Activated CD4-positive, alpha-beta T cell treated with anti-CD3 and anti-CD28 coated beads for 4 hours (primary cell): Measurements from ENCODE around the gene PTPRG.
"Not testable (repeated sequence)": the region's sequence is repeated elsewhere in the genome, so short reads cannot be mapped to it uniquely, and the experiment has no call there.

ENCODE experiments used
- DNase-seq, 2 donors: peaks; one replicate each; pipeline ENCODE4 v3.0.0-alpha.2; 2020

The PTPRG gene

GRCh38 chr3:61809879-61810278 is 248.5 kb downstream of the PTPRG start:
- DNase-seq = no peak

- no peak for DNase-seq
These were observed 249.7 kb downstream of the PTPRG start for GRCh38 chr3:61810953-61811497.

DNA sequence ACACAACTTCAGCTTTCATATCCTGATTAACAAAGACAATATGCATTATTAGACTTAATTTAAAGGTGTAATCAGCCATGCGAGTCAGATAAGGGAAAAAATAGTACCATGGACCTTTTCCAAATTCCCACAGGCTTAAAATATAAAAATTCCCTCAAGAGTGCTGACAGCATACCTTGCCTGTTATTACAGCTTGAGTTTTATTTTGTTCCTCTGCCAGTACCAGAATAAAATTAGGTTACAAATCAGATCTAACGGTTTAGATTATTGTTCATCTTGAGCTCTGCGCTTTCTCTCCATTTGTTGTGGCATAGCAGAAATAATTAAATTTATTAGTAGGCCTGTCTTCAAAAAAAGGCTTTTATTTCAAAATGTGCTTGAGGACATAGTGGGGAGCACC is 250.3 kb downstream of the PTPRG start:
- DNase-seq = no peak

DNA sequence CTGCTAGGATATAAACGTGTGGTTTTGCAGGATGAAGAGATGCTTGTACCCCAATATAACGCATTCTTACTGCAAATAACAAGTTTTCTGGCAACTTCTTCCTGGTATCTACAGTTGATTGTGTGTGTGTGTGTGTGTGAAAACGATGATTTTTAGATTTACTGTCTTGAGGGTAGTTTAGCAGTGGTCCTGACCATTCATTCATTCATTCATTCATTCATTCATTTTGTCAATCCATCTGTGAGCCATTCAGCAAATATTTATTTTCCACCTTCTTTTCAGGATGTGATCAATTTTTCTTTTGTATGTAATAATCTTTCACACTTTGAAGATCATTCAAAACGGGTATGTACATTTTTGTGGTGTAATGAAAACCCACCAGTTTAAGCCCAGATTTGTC is 250.7 kb downstream of the PTPRG start:
- no peak for DNase-seq

DNA sequence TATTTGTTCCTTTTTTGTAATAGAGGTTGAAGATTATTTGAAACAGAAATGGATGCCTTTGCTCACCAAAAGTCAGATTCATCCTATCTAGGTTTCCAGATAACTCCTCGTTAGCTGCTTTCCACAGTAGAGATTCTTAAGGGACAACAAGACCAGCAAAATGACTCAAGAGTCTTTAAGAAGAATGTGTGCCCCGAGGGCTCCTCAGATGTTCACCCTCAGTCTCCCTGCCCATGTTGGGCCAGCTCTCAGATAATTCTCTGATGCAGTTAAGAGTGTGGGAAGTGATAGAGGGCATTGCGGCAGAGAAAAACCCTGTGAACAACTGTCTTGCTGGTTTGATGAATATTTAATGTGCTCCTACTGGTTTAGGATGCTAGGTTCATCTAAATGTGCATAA is 251.1 kb downstream of the PTPRG start:
- DNase-seq = no peak

DNA sequence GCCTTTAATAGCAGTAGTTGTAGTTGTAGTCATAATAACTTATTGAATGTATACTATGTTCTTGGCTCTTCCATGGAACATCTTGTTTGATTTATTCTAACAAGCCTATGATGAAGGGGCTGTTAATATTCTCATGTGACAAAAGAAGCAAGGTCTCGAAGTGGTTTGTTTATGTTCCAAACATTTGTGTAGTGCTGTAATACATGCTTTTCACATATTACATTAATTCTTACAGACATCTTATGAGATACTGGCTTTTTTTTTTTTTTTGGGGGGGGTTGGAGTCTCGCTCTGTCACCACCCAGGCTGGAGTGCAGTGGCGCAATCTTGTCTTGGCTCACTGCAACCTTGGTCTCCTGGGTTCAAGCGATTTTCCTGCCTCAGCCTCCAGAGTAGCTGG is 252.3 kb downstream of the PTPRG start:
- DNase-seq = no peak

DNA sequence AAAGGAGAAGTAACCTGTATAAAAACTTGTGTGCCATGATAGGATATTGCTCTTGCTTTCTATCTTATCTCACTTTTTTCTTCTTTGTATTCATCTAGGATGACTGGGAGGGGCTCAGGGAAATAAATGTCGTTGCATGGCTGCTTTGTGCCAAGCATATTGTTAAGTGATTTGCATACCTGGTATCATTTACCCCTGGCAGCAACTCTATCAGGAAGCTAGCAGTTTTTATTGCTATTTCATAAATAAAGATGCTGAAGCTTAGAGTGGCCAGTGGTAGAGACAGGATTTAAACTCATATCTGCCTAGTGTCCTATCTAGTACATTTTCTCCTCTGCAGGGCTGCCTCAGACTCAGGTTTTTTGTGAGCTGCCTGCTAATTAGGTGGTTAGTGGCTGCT is 253.3 kb downstream of the PTPRG start:
- no peak for DNase-seq

DNA sequence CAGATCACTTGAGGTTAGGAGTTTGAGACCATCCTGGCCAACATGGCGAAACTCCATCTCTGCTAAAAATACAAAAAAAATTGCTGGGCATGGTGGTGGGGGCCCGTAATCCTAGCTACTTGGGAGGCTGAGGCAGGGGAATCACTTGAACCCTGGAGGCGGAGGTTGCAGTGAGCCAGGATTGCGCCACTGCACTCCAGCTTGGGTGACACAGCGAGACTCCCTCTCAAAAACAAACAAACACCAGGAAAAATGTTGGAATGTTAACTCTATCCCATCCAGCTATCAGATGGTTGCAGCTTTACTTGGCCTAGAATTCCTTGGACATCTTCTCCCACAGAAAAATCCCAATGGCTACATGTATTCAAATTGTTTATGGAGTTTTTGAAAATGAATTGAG is 254.9 kb downstream of the PTPRG start:
- DNase-seq = not testable (repeated sequence)

- no peak for DNase-seq
These were observed 258.5 kb downstream of the PTPRG start for GRCh38 chr3:61819861-61820260.

DNA sequence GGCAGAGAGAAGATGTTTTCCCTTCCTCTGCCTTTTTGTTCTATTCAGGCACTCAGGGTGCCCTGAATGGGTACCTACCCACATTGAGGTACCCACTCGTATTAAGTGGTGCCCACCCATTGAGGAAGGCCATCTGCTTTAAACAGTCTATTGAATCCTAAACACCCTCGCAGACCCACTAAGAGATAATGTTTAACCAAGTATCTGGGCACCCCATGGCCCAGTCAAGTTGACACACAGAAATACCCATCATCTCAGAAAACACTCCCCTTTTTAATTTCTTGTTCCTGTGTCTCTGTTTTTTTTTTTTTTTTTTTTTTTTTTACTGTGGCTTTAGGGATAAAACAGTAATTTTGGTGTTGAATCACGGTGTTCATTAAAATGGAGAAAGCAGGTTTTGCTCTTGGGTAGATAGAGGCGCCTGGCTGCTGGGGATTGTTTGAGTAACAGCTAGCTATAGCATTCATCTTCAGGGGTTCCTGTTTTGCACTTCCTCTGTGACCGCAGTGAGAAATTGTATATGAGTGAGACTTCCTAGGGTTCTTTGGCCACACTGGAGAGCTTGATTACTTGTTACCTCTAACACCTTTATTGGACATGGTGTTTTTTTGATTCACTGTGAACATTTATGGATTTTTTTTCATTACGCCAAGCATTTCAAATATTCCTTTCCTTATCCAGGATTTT is 259.1 kb downstream of the PTPRG start:
- no peak for DNase-seq

DNA sequence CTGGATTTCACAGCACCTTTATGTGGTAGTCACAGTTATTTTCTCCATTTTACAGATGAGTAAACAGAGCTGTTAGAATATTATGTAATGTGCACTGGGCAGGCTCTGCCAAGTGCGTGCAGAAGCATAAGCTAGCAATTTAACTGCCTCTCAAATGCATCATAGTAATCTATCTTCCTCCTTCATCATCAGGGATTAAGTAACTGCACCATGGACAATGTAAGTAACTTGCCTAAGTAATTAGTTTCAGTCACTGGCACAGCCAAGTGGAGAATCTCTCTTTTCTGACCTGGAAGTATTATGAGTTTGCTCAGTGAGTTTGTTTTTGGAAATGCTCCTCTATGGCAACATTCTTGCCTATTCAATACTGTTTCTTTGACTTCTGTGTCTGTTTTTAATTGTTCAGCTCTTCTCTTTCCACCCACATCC is 260.5 kb downstream of the PTPRG start:
- DNase-seq = no peak

DNA sequence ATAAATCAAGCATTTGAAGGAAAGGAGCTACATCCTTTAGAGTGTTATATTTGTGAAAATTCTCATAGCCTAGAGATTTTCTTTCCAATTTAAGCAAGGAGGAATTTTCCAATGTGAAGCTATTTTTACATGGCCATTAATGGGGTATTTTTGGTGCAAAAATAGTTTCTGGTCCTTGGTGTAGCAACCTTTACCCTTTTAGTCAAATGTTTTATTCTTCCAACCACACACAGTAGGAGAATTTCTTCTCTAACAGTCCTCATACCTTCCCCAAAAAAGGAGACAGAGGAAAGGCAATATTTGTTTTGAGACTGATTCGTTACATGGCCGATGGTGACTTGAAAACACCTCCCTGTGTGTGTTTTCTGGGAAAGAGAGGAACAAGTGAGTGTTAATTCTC is 261.2 kb downstream of the PTPRG start:
- DNase-seq = no peak

- DNase-seq = no peak
These were observed 263.3 kb downstream of the PTPRG start for GRCh38 chr3:61824553-61825135.

GRCh38 chr3:61826161-61826560 is 264.8 kb downstream of the PTPRG start:
- no peak for DNase-seq

DNA sequence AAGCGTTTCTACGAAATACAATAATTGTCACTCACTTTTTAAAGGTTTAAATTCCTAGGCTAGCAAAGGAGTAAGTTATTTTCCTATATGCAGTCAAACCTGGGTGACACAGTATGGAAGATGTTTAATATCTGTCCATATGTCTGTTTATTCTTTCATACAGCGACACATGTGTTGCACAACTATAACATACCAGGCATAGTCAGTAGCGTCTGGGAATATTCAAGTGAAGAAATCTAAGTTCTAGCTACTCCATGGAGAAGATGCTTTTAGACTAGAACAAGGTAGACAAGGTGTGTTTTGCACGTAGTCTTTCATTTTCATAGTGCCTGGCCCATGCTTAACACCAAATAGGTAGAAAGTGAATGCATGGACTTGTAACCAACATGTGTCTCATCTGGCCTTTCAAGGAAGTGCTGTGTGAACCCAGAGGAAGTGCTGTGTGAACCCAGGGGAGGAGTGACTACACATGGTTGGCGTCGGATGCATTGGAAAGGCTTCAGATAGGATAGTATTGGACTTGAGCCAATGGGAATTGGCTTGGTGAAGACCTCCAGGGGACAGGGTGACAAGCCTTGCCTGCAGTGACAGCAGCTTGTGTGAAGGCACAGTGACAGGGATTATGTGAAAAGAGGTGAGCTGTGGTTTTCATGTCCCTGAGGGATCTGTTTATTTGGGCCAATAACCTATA is 267.0 kb downstream of the PTPRG start:
- no peak for DNase-seq

DNA sequence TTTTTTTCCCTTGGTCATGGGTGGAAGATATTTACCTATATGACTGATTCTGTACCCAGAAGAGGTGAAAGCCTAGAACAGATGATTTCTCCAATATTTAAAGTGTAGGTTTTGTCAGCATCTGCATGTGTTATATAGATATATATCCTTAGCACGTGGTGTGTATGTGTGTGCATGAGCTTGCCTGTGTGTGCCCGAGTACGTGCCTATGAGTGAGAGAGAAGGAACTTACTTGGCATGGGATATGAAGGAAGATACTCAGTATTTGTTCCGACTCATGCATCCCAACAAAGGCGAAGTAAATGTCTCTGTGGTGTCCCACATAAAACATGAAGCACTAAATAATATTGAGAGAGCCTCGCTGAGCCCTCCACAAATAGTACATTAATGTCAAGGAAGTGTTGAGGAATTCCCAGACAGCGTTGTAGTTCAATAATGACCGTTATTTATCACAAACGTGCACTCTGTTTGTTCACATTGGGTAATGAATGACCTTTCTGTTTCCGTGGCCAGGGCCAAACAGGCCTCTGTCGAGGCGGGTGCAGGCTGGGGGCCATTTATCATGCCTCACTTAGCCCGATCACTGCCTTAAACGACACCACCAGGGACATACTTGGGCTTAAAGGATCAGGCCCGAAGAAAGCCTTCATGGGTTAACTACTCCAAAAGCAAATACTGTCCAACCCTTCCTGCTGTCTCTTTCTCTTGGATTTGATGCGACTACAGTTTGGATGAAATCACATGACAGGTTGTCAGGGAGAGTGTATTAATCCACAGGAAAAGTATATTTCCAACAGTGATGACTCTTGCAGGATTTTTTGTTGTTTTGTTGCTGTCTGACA is 267.7 kb downstream of the PTPRG start:
- no peak for DNase-seq

- no peak for DNase-seq
These were observed 268.5 kb downstream of the PTPRG start for GRCh38 chr3:61829722-61830350.

- DNase-seq = no peak
These were observed 270.6 kb downstream of the PTPRG start for GRCh38 chr3:61831973-61832372.

DNA sequence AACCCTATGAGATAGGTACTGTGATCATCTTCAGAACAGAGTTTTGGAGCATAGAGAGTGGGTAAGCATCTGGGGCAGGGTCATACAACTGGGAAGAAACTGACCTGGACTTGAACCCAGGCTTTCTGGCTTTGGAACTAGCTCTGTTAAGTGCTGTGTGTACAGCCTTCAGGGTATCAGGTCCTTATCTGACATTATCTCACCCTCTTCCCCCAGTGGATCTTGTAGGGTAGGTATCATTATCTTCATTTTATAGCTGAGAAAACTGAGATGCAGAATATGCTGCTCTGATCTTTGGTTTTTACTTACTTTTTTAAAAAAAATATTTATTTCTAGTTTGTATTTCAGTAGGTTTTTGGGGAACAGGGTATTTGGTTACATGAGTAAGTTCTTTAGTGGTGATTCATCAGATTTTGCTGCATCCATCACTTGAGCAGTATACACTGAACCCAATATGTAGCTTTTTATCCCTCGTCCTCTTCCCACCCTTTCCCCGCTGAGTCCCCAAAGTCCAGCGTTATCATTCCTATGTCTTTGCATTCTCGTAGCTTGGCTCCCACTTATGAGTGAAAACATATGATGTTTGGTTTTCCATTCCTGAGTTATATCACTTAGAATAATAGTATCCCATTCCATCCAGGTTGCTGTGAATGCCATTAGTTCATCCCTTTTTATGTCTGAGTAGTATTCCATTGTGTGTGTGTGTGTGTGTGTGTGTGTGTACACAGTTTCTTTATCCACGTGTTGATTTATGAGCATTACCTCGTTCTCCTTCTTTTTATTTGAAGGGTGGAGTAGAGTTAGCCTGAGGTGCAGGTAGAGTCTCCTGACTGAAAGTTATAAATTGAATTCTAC is 271.2 kb downstream of the PTPRG start:
- DNase-seq = no peak

DNA sequence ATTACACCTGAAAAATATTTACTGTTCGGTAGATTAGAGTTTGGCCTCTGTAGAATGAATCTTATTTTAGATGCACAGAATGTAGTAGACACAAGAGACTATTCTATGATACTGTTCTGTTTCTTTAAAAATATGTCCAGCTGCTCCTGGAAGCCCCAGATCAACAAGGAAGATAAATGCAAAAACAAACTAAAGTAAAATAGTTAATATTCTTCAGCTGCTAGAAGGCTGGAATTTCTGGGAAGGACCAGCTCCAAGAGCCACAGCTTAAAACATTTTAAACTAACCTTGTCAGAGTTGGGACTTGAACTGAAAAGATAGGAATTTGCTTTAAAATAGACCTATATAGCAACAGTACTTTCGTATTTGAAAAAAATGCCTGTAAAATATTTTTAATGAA is 277.9 kb downstream of the PTPRG start:
- no peak for DNase-seq

DNA sequence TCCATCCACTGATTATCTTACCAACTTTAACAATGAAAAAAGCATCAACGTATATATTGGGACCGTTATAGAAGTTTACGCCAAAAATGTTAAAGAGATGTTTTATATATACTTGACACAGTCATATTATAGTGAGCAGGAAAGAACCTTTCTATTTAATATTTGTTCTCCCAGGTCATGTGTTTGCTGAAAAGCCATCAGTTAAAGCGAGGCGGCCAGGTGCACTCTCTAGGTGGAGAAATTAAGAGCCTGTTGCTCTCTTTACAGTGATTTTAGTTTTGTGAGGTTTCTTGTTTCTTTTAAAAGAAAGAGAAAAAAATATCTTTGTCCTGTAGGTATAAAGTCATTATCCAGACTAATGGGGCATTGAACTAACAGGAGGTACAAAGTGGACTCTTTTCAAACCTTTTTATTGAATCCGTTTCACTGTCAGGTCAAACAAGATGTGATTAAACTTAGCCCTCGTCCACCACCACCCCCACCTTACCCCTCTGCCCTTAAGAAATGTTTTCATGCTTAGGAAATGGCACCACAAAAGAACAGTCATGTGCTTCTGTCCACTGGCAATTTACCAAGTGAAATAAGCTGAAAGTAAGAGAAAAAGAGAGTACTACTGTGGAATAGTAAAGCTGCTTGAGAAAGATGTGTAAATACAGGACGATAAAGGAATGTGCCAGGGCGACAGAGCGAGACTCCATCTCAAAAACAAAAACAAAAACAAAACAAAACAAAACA is 279.9 kb downstream of the PTPRG start:
- no peak for DNase-seq
